Skin of body (tissue), 2 donors: ENCODE data around the gene PRRX1. TPM values are rescaled to one million over a fixed set of nuclear protein-coding genes. Genes with fewer than 3 reads are reported as not detected.

Experiments used
- DNase-seq: peaks from one replicate; lab custom pipeline; 2025; lab: John Stamatoyannopoulos, UW
- total RNA-seq: library from RNA; depleted of rRNA; stranded (reverse); fragments of >200 nt; gene quantifications from one replicate; pipeline ENCODE4 v1.2.3, GENCODE V29; 2014

PRRX1 gene
- 118 TPM for total RNA-seq

DNA sequence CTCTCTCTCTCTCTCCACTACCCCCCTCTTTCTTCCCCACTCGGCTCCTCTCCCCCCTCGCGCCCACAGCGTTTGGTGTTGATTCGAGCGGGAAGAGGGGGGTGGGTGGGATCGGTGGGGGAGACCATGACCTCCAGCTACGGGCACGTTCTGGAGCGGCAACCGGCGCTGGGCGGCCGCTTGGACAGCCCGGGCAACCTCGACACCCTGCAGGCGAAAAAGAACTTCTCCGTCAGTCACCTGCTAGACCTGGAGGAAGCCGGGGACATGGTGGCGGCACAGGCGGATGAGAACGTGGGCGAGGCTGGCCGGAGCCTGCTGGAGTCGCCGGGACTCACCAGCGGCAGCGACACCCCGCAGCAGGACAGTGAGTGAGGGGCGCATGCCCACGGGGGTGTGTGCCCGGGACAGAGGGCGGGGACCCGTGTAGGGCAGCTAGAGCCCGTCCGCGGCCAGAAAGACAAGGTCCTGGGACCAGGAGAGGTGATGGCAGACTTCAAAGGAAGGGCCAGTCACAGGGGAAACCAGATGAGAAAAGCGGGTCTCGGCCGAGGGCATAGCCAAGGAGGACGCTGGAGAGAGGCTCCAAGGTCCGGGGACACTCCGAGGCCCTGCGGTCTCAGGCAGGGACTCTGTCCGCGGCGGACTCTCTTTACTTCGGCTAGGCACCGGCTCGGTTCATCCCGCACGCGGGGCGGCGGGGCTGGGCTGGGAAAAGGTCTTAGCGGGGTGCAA lies at the start of gene PRRX1:
Gene PRRX1, plus strand, starts transcription at position 39 of the 735 bp plus-strand sequence. Its CDS starts 88 bp downstream, at position 127.
- DNase-seq: peak; percentile 65

- peak; percentile 60 for DNase-seq
Observed at GRCh38 chr1:170617591-170618330, 46.2 kb upstream of the PRRX1 start.

GRCh38 chr1:170618421-170618820 lies 45.5 kb upstream of the PRRX1 start:
- peak; percentile 21 for DNase-seq

DNA sequence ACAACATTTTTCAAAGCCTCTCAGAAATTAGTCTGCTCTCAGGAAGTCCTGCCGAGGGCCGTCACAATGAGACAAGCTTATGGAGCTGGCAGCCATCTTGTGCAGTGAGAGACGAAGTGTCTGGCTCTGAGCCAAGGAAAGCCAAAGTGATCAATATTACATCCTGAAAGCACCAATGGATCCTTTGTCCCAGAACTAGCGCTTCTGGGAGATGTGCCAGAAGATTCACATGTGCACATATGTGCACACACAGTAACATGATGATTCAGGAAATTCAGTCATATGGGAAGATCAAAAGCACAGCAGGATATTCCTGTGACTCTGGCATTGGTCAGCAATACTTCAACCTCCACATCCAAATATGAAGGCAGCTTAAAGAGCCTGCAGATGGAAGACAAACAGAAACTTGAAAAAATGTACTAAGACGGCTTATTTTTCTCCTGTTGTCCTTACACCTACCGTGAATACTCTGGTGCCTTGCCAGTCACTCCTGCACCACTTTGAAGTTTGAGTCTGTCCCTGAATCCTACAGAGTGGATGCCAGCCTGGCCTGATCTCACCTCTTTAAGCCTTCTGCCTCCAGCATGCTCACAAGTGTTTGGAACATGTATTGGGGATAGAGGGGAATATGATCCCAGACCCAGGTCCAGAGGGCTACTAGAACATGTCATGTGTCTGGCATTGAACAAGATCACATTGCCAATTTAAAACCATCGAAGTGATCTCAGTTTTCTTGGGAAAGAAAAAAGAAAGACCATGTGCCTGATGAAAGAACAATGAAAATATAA lies 44.5 kb upstream of the PRRX1 start:
- peak; percentile 42 for DNase-seq

- peak; percentile 38 for DNase-seq
Observed at GRCh38 chr1:170620164-170620563, 43.8 kb upstream of the PRRX1 start.

GRCh38 chr1:170623171-170623570 lies 40.8 kb upstream of the PRRX1 start:
- no peak for DNase-seq

- no peak for DNase-seq
Observed at GRCh38 chr1:170624146-170624545, 39.8 kb upstream of the PRRX1 start.

DNA sequence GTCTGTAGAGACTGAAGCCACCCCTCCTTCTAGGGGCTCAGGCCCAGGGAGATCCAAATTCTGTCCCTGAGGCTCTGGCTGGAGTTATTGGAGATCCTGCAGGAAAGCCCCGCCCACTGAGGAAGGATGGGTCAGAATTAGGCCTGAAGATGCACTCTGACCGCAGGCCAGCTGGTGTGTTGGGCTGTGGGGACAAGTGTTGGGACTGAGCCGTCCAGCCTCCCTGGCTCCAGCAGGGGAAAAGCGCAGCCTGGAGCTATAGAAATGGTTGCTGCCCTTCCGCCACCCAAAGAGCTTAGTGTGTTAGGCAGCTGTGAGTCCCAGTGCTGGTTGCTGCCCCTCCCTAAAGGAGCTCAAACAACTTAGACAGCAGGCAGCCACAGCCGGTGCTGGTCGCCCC lies 33.0 kb upstream of the PRRX1 start:
- no peak for DNase-seq

DNA sequence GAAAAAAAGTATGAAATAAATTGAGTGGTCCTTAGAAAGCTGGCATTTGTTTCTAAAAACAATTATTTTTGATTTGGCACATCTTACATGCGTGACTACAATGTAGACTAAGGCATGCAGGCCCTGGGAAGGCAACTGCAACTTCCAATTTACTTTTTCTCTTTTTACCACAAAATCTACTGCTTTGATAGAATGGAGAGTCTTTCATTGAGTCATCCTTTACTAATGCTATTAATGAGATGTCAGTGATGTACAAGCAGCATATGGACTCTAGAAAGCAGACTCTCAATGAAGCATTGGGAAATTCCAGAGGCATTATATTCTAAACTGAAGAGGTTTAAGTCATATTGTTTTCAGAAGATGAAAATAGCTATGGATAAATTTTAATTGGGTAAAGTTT lies 29.6 kb upstream of the PRRX1 start:
- no peak for DNase-seq

DNA sequence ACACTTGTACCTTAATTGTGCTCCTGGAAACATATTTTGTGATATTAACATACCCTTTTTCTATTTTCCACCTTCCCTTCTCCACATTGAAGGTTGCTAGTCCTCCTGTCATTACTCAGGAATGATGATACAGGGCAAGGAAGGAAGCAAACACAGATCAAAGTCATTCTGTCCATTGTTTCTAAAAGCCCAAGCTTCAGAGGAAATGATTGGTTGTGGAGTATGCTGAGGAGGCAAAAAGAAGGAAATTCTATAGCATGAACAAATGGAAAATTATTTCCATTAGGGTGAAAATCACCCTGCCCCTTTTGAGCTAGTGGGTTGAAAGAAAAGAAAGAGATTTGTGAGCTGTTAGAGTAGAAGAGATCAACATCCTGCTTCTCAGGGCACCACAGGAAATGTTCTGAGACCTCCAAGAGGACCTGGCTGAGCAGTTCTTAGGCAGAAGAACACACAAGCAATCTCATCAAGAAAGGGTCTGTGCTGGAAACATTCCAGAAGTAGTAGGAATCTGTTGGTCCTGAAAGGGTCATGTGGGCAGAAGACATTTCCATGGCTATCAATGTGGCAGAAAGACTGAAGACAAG lies 29.0 kb upstream of the PRRX1 start:
- DNase-seq: no peak

DNA sequence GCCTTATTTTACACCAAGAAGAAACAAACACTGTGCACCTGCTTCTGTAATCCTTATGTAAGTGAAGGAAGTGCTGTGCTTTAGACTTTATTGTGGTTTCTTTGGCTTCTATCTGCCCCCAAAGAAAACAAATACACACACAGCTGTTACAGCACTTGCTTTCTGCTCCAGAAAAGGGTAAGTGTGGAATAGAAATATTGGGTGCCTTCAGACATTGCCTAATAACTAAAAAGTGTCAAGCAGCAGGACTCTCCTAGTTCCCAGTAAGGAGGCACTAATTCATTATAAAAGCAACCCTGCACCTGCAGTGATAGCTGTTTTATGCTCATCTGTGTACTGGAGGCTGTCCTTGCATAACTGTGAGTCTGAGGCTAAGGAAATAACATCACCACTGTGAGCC lies 23.4 kb upstream of the PRRX1 start:
- DNase-seq: no peak

GRCh38 chr1:170657275-170657853 lies 6.6 kb upstream of the PRRX1 start:
- no peak for DNase-seq

- peak; percentile 33 for DNase-seq
Observed at GRCh38 chr1:170659399-170660035, 4.4 kb upstream of the PRRX1 start.

GRCh38 chr1:170660281-170660713 lies 3.6 kb upstream of the PRRX1 start:
- peak; percentile 2 for DNase-seq

DNA sequence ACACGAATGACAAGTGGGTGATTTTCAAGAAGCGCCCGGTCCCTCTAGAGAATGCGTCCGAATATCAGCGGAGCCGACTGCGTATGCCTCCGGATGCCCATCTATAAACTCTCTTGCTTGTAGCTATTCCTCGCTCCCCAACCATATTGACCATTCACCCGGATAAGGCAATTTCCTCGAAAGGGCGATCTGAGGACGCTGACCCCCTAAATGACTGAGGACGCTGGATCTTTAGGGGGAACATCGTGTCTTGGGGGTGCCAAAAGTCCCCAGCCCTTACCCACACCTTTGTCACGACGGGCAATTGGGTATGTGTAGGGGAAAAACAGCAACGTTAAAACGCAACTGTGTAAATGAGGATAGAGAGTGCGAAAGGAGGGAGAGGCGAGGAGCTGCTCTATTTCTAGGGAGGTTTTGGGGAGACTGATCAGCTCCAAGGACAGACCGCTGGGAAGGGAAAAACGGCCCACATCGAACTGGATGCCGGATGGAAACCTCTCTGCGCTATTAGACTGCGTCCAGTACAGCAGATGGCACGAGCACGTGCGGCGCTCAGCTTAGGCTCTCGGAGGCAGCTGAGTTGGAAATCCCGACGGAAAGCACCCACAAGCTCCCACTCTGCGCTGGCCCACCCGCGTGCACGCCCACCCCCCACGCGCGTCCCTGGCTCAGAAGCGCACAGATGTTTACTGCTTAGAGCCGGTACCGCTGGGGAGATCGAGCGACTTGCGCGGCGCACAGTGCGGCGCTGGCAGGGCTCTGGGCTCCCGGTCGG lies 2.9 kb upstream of the PRRX1 start:
- DNase-seq: peak; percentile 60

DNA sequence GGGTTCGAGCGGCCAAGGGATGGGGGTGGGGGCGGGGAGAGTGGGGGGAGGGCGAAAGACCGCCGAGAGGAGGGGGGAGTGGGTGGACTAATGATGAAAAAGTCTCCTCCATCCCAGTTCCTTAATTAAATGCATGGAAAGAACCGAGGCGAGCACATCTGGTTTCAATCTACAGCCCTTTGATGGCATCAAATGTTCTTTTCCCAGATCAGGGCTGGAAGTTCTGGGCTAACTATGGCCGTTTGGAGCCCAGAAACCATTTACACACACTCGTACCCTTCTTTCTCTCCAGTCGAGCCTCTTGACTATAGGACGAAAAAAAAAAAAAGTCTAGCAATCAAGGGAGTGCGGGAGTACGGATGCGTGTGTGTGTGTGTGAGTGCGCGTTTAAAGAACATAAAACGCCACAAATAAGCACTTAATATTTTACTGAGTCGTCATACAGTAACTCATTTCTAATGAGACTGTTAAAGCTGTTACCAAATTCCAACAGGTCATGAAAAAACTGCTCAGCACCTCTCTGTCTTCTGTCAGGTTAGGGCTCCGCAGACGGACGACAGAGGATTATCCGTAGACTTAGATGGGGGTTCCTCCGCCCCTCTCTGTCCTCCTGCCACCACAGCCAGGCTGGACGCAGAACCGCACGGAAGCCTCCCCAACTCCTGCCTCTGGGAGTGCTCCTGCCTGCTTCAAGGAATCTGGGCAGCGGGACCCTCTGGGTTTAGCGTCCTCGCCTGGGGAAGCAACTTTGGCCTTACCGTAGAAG lies 2.1 kb upstream of the PRRX1 start:
- peak; percentile 84 for DNase-seq

DNA sequence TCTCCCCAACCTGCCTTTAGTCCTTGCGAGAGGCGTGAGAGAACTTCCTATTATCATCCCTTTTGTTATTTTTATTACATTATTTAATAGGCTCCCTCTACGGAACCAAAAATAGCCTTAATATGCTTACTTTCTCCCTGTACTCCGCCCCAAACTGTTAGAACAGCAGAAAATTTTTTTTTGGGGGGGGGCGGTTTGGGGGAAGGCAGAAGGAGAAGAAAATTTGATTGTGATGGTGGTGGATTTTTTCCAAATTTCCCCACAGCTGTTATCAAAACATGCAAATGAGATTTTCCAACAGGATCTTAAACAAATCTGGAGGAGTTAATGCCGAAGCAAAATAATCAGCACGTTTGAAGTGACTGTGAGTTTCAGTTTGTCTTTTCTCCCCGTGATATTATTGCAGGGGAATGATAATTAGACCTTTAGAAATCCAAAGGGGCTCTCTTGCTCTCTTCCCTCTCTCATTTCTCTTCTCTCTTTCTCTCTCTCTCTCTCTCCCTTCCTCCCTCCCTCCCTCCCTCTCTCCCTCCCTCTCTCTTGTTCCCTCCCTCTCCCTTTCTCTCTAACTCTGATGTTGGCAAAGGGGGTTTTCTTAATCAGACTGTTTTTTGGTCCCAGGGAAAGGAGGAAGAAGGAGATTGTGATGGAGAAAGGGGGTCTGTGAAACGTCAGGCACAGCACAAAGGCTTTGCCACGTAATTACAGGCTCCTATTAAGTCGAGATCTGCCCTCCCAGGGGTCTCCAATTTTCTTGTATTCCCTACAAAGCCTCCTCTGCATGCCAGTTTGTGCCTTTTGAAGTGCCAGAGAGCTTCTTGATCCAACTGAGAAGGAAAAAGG lies 1.1 kb upstream of the PRRX1 start:
- DNase-seq: peak; percentile 86

DNA sequence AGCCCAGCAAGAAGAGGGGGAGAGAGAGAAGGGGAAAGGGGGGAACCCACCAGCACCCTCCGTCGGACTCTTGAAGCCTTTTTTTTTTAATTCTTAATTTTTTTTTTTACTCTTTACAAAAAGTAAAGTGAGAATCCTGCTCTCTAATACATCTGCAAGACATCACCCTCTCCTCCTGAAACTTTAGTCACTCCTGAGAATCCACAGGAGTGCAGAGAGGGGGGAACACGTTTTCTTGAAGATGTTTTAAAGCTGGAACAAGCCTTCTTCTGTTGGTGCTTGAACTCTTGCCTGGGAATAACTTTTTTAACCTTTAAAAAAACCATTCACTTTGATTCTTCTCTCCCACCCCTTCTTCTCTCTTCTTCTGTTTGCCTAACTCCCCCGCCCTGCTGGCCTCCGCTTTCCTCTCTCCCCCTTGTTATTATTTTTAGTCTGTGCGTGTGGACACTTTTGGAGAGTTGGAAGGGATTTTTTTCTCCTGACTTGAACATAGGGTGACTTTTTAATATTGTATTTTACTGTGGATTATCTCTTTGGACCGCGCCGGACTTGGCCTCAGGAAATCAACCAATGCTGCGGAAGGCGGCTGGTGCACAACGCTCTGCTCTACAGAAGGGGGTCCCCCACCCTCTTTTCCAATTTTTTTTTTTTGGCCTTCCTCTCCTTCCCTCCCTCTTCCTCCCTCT lies 383 bp upstream of the PRRX1 start:
- peak; percentile 65 for DNase-seq
